ENCODE results near the gene ANO10. TPM values are rescaled to one million over a fixed set of nuclear protein-coding genes. Genes with fewer than 3 reads are reported as not detected.
"Not testable (repeated sequence)": the region's sequence is repeated elsewhere in the genome, so short reads cannot be mapped to it uniquely, and the experiment has no call there.

ANO10 gene
- total RNA-seq, 1 donor from 2014 or later, result 4.9 TPM

DNA sequence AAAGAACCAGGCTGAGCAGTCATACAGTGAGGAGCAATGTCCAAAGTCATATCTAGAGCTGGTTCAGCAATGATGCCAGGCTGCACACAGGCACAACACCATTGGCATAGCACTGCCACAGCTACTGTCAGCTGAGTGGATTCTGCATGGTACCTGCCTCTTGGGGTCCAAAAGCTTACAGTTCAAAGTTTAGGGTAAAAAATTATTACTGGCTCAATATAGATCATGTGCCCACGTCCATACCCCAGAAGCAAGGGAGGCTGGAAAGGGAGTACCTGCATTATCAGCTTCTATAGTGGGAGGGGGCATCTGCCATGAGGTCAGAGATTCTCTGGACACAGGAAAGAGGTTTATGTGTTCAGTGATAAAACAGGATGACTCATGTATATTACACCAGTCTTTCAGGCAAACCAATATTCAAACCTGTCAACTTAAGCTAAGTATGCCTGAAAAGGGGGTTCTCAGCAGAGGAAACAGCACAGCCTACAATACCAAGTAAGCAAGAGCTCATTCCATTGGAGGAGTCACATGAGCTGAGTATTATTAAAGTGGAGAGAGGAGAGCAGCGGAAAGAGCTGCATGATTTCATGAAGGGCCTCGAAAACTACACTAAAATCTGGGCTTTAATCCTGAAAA lies 99.0 kb downstream of the ANO10 start:
- Mint-ChIP-seq H3K9me3 (peaks cover 26% of the 10 kb centered on the region), H3K27ac (no peak overlapping the region), H3K36me3 (ENCODE audit: low read depth) (peaks cover 10% of the 10 kb centered on the region), H3K4me1 (ENCODE audit: low read depth) (no peaks in the 10 kb centered on the region), H3K27me3 (ENCODE audit: low read depth) (no peaks in the 10 kb centered on the region), H3K4me3 (ENCODE audit: low read depth) (no peak overlapping the region)
- intact Hi-C loops (cut with micrococcal nuclease), result no loop called here
- DNase-seq (ENCODE audit: low spot score), result no peak

DNA sequence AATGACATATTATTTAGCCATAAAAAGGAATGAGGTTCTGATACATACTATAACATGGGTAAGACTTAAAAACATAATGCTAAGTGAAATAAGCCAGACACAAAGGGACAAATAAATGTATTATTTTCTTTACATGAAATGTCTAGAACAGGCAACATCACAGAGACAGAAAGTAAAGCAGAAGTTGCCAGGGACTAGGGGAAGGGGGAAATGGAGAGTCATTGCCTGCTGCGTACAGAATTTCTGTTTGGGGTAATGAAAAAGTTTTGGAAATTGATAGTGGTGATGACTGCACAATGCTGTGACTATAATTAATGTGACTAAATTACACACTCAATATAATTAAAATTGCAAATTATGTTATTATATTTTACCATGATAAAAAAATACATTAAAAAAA lies 99.9 kb downstream of the ANO10 start:
- no peak overlapping the region for H3K4me3 Mint-ChIP-seq (ENCODE audit: low read depth)
- H3K27ac Mint-ChIP-seq, result no peak overlapping the region
- intact Hi-C loops (cut with micrococcal nuclease), result no loop called here
- no peaks in the 10 kb centered on the region for H3K27me3 Mint-ChIP-seq (ENCODE audit: low read depth)
- peaks cover 10% of the 10 kb centered on the region for H3K36me3 Mint-ChIP-seq (ENCODE audit: low read depth)
- peaks cover 24% of the 10 kb centered on the region for H3K9me3 Mint-ChIP-seq
- no peak for DNase-seq (ENCODE audit: low spot score)
- no peaks in the 10 kb centered on the region for H3K4me1 Mint-ChIP-seq (ENCODE audit: low read depth)

GRCh38 chr3:43518515-43518914 lies 103.3 kb downstream of the ANO10 start:
- intact Hi-C loops (cut with micrococcal nuclease); DNase-seq (ENCODE audit: low spot score); H3K4me3 Mint-ChIP-seq (ENCODE audit: low read depth); H3K27me3 Mint-ChIP-seq (ENCODE audit: low read depth); H3K4me1 Mint-ChIP-seq (ENCODE audit: low read depth); H3K27ac Mint-ChIP-seq: not testable (repeated sequence)
- H3K36me3 Mint-ChIP-seq (ENCODE audit: low read depth), result peaks cover 10% of the 10 kb centered on the region
- H3K9me3 Mint-ChIP-seq, result peaks cover 34% of the 10 kb centered on the region

GRCh38 chr3:43515970-43516635 lies 105.7 kb downstream of the ANO10 start:
- Mint-ChIP-seq H3K27ac (no peak overlapping the region), H3K36me3 (ENCODE audit: low read depth) (peaks cover 10% of the 10 kb centered on the region), H3K4me1 (ENCODE audit: low read depth) (peaks cover 8% of the 10 kb centered on the region), H3K27me3 (ENCODE audit: low read depth) (peaks cover 9% of the 10 kb centered on the region), H3K4me3 (ENCODE audit: low read depth) (no peak overlapping the region), H3K9me3 (peaks cover 34% of the 10 kb centered on the region)
- intact Hi-C loops (cut with micrococcal nuclease), result no loop called here
- no peak for DNase-seq (ENCODE audit: low spot score)

DNA sequence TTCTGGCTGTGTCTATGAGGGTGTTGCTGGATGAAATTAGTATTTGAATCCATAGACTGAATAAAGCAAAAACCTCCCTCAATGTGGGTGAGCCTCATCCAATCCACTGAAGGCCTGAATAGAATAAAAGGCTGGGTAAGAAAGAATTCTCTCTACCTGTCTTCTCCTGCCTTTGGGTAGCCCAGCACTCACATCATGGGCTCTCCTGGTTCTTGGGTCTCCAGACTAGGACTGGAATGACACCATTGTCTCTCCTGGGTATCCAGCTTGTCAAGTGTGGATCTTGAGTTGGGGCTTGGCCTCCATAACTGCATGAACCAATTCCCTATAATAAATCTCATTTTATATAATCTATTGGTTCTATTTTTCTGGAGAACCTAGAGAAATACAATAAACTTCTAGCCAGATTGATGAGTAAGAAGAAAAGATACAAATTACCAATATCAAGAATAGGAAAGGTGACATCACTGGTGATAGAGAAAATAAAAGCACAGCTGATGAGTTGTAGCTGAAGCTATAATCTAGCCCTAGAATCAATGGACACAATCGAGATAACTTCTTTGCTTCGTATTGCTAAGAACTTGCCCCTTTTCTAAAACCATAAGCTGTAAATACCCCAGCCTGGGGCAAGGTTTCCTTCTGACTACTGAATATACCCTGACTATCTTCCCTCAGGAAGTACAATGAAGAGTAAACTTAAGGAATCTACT lies 106.4 kb downstream of the ANO10 start:
- Mint-ChIP-seq H3K27me3 (ENCODE audit: low read depth) (peaks cover 9% of the 10 kb centered on the region), H3K4me1 (ENCODE audit: low read depth) (peaks cover 8% of the 10 kb centered on the region), H3K9me3 (peaks cover 34% of the 10 kb centered on the region), H3K27ac (no peak overlapping the region), H3K36me3 (ENCODE audit: low read depth) (peaks cover 10% of the 10 kb centered on the region), H3K4me3 (ENCODE audit: low read depth) (no peak overlapping the region)
- intact Hi-C loops (cut with micrococcal nuclease), result no loop called here
- DNase-seq (ENCODE audit: low spot score), result no peak

DNA sequence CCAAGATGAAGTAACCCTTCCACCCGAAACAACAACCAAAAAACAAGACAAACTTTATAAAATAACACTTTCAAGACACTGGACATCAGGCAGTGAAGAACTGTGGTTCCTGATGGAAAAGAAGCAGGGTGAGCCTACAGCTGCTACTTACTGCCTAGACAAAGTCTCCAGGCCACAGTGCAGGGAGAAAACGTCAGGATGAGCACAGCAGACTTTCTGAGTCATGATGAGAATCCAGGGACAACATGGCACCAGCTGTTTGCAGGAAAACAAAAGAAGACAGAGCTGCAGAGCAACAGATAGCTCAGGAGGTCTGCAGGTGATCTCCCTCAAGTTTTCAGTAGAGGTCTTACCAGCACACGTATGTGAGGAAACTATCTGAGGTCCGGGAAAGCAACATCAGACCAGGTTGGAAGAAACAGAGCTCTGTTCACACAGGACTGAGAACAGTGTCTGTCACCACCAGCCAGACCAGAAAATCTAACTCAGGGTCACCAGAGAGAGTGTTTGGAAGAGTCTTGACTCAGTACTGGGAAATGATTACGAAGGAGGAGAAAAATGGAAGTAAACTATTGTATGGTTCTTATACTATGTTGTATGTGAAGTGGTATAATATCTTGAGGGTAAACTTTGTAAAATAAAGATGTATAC lies 108.9 kb downstream of the ANO10 start:
- DNase-seq (ENCODE audit: low spot score), result no peak
- Mint-ChIP-seq H3K36me3 (ENCODE audit: low read depth) (no peaks in the 10 kb centered on the region), H3K4me1 (ENCODE audit: low read depth) (peaks cover 8% of the 10 kb centered on the region), H3K27ac (no peak overlapping the region), H3K9me3 (peaks cover 12% of the 10 kb centered on the region), H3K27me3 (ENCODE audit: low read depth) (peaks cover 13% of the 10 kb centered on the region), H3K4me3 (ENCODE audit: low read depth) (no peak overlapping the region)
- intact Hi-C loops (cut with micrococcal nuclease), result no loop called here

GRCh38 chr3:43506644-43507043 lies 115.2 kb downstream of the ANO10 start:
- Mint-ChIP-seq H3K4me3 (ENCODE audit: low read depth) (no peak overlapping the region), H3K27ac (no peak overlapping the region)

GRCh38 chr3:43505351-43505750 lies 116.5 kb downstream of the ANO10 start:
- no peaks in the 10 kb centered on the region for H3K9me3 Mint-ChIP-seq
- peaks cover 19% of the 10 kb centered on the region for H3K27me3 Mint-ChIP-seq (ENCODE audit: low read depth)
- no peak overlapping the region for H3K27ac Mint-ChIP-seq
- H3K4me1 Mint-ChIP-seq (ENCODE audit: low read depth), result peaks cover 6% of the 10 kb centered on the region
- intact Hi-C loops (cut with micrococcal nuclease), result loop anchor here (5.0 to 10.0 kb wide), 2 partner anchors 118 to 541 kb away; no protein-coding TSS in a partner anchor
- DNase-seq (ENCODE audit: low spot score), result no peak
- H3K4me3 Mint-ChIP-seq (ENCODE audit: low read depth), result no peak overlapping the region
- no peaks in the 10 kb centered on the region for H3K36me3 Mint-ChIP-seq (ENCODE audit: low read depth)

More at GRCh38 chr3:43506644-43507043, 115.2 kb downstream of the ANO10 start:
- intact Hi-C loops (cut with micrococcal nuclease), result loop anchor here (5.0 to 10.0 kb wide), 2 partner anchors 119 to 542 kb away; no protein-coding TSS in a partner anchor
- no peaks in the 10 kb centered on the region for H3K36me3 Mint-ChIP-seq (ENCODE audit: low read depth)
- H3K4me1 Mint-ChIP-seq (ENCODE audit: low read depth), result peaks cover 6% of the 10 kb centered on the region
- DNase-seq (ENCODE audit: low spot score), result no peak
- H3K27me3 Mint-ChIP-seq (ENCODE audit: low read depth), result peaks cover 17% of the 10 kb centered on the region
- no peaks in the 10 kb centered on the region for H3K9me3 Mint-ChIP-seq

- H3K4me1 Mint-ChIP-seq (ENCODE audit: low read depth), result peaks cover 6% of the 10 kb centered on the region
- intact Hi-C loops (cut with micrococcal nuclease), result loop anchor here (1.0 to 10.0 kb wide), 3 partner anchors 281 to 538 kb away; no protein-coding TSS in a partner anchor
These were observed 118.6 kb downstream of the ANO10 start for GRCh38 chr3:43503067-43503728.

GRCh38 chr3:43499256-43499655 lies 122.6 kb downstream of the ANO10 start:
- Mint-ChIP-seq H3K4me3 (ENCODE audit: low read depth) (no peak overlapping the region), H3K9me3 (no peaks in the 10 kb centered on the region), H3K36me3 (ENCODE audit: low read depth) (no peaks in the 10 kb centered on the region), H3K27ac (no peak overlapping the region), H3K4me1 (ENCODE audit: low read depth) (peaks cover 4% of the 10 kb centered on the region), H3K27me3 (ENCODE audit: low read depth) (peaks cover 21% of the 10 kb centered on the region)
- intact Hi-C loops (cut with micrococcal nuclease), result no loop called here
- no peak for DNase-seq (ENCODE audit: low spot score)

More at GRCh38 chr3:43503067-43503728, 118.6 kb downstream of the ANO10 start:
- Mint-ChIP-seq H3K36me3 (ENCODE audit: low read depth) (no peaks in the 10 kb centered on the region), H3K27me3 (ENCODE audit: low read depth) (peaks cover 17% of the 10 kb centered on the region), H3K9me3 (no peaks in the 10 kb centered on the region), H3K27ac (no peak overlapping the region), H3K4me3 (ENCODE audit: low read depth) (no peak overlapping the region)
- DNase-seq (ENCODE audit: low spot score), result no peak

DNA sequence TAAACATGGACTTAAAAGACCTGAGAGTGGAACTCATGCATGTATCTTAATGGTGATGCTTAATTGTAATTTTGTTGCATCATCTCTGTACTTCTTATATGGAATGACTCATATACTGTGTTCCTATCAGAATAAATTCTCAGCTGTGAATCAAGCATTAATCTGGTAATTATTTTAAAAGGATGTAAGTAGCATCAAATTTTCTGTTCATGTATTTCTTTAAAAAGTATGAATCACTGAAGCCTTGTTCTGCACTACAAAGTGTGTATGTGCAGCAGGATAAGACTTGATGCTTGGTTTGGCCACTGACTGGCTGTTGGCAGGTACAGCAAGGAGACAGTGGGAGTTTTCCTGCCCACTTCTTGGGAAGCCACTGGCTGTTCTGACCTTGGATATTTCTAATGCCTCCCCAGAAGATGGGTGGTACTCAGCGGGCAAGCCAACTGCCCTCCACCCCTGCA lies 123.9 kb downstream of the ANO10 start:
- no peak for DNase-seq (ENCODE audit: low spot score)
- Mint-ChIP-seq H3K4me3 (ENCODE audit: low read depth) (no peak overlapping the region), H3K27me3 (ENCODE audit: low read depth) (peaks cover 21% of the 10 kb centered on the region), H3K27ac (no peak overlapping the region), H3K4me1 (ENCODE audit: low read depth) (peaks cover 4% of the 10 kb centered on the region), H3K36me3 (ENCODE audit: low read depth) (no peaks in the 10 kb centered on the region), H3K9me3 (no peaks in the 10 kb centered on the region)
- intact Hi-C loops (cut with micrococcal nuclease), result no loop called here

DNA sequence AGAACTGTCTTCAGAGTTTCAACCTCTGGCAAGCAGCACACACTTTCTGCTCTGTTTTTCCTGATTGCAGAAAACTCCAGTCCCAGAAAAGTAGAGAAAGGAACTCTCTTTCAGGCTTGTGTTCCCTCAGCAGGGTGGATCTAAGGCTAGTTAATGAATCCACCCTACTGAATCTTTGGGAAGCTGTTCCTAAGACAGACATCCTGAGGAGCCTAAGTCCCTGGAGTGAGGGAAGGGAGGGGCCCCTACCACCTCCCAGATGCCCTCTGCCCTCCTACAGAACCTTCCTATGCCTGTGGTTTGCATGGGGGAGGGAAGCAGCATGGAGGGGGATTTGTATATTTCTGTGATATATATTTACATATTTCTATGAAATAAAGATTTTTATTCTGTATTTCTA lies 124.4 kb downstream of the ANO10 start:
- DNase-seq (ENCODE audit: low spot score), result no peak
- Mint-ChIP-seq H3K4me3 (ENCODE audit: low read depth) (no peak overlapping the region), H3K36me3 (ENCODE audit: low read depth) (no peaks in the 10 kb centered on the region), H3K9me3 (no peaks in the 10 kb centered on the region), H3K27ac (no peak overlapping the region), H3K27me3 (ENCODE audit: low read depth) (peaks cover 21% of the 10 kb centered on the region), H3K4me1 (ENCODE audit: low read depth) (peaks cover 2% of the 10 kb centered on the region)
- intact Hi-C loops (cut with micrococcal nuclease), result no loop called here

Measured in activated T-helper 2 cell treated with anti-CD3 and anti-CD28 coated beads, Interferon-gamma antibody, Interleukin-2, Interleukin-4, amounts not matched to agents 10 μg/mL and 5 μg/mL and 100 μg/mL, durations not matched to agents 14 hours and 24 hours and 36 hours (primary cell).